Measurements from ENCODE around the gene MFAP4.
A peak's percentile ranks its signal among the peaks of the same experiment; 100 is the strongest.

The MFAP4 gene, protein sequence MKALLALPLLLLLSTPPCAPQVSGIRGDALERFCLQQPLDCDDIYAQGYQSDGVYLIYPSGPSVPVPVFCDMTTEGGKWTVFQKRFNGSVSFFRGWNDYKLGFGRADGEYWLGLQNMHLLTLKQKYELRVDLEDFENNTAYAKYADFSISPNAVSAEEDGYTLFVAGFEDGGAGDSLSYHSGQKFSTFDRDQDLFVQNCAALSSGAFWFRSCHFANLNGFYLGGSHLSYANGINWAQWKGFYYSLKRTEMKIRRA

DNA sequence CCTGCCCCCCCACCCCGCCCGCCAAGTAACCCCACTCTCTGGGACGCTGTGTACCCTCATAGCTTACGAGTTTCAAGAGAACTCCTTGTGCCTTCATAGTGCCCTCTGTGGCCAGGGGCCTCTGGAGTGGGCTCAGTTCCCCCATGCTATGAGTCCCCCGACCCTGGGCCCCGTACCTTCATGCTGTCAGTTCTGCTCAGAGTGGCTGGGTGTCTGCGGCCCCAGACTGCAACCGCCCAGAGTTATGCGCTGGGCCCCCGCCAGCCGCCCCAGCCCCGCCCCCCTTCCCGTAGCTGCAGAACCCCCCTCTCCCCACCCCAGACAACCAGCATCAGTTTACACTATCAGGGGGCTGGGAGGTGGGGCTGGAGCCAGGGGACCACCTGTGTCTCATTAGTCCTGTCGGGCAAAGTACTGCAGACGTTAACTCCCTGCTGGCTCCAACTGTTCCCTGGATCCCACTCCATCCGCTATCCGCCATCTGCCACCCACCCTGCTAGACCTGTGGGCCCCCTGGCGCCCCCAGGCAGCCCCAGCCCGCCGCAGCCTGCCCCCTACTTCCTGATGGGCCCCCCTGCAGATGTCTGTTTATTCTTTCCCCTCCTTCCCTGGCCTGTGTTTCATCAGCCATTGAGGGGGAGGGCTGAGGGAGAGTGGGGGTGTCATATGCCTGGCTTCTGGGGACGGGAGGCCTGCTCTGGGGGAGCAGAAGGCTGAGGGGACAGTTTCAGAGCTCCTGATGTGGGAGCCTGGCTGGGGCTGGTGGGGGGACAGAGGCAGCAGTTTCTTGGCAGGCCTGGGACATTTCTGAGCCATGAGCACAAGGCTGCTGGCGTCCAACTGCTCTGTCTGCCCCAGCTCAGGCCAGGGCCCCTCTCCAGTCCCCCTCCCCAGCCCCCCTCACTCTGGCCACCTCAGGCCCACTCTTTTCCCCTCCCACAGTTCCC lies at the start of gene MFAP4:
Gene MFAP4 (minus strand): TSS at position 217 of the 947 bp plus-strand sequence. CDS start 35 bp downstream, at position 182.
- peak; percentile 58 for DNase-seq (ENCODE audit: low spot score)

DNA sequence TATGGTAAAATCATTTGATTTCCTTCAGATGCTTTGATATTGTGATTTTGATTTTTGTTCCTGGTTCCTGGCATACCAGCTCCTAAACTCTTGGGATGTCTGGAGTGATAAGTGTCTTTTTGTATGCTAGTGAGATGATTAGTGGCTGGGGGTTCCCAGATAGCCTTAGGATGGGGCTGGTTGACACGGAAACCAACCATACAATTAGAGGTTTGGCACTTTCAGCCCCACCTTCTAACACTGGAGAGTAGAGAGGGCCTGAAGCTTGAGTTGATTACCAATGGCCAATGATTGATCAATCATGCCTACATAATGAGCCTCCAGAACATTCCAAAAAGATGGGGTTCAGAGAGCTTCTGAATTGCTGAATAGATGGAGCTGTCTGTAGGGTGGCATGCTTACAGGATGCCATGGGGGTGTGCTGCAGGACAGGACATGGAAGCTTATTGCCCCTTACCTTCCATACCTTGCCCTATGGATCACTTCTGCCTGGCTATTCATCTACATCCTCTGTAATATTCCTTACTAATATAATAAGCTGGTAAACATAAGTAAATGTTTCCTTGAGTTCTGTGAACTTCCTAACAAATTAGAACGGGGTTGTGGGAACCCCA lies 46.8 kb upstream of the MFAP4 start:
- no peak for DNase-seq (ENCODE audit: low spot score)

DNA sequence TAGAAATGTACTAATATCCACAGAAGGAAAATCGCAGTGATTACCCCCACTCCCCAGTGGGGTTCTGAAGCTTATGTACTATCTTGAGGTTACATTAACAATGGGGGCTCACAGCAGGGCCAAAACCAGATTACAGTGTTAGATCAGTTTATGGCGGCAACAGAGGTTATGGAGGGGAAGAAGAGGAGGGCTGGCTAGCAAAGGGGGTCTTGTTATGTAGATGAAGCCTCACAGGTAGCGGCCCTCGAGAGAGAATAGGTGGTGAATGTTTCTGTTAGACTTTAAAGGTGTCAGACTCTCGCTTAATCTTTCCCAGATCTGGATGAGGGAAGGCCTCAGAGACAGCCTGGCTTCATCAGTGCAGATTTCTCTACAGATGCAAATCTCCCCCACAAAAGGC lies 46.3 kb upstream of the MFAP4 start:
- no peak for DNase-seq (ENCODE audit: low spot score)

DNA sequence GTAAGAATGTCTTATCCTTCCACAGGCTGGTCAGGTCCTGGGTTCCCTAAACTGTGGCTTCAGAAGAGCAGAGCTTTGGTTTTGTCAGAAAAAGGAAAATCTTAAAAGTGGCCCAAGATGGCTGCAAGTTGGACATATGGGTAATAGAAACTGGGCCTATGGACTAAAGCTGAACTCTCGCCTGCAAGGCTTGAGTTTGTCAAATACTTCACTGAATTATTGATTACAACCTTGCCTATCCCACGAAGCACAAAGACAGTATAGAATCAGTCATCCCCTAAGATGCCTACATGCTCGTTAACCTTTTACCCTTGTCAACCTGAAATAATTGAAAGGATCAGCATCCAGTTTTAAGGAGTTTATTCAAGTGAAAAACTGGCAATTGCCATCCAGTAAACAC lies 44.7 kb upstream of the MFAP4 start:
- DNase-seq (ENCODE audit: low spot score): no peak

DNA sequence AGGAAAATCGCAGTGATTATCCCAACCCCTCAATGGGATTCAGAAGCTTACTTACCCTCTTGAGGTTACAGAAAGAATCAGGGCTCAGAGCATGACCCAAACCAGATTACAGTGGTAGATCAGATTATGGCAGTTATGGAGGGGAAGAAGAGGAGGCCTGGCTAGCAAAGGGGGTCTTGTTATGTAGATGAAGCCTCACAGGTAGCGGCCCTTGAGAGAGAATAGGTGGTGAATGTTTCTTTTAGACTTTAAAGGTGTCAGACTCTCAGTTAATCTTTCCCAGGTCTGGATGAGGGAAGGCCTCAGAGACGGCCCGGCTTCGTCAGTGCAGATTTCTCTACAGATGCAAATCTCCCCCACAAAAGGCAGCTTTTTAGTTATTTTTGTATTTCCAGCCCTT lies 39.6 kb upstream of the MFAP4 start:
- DNase-seq (ENCODE audit: low spot score): no peak

DNA sequence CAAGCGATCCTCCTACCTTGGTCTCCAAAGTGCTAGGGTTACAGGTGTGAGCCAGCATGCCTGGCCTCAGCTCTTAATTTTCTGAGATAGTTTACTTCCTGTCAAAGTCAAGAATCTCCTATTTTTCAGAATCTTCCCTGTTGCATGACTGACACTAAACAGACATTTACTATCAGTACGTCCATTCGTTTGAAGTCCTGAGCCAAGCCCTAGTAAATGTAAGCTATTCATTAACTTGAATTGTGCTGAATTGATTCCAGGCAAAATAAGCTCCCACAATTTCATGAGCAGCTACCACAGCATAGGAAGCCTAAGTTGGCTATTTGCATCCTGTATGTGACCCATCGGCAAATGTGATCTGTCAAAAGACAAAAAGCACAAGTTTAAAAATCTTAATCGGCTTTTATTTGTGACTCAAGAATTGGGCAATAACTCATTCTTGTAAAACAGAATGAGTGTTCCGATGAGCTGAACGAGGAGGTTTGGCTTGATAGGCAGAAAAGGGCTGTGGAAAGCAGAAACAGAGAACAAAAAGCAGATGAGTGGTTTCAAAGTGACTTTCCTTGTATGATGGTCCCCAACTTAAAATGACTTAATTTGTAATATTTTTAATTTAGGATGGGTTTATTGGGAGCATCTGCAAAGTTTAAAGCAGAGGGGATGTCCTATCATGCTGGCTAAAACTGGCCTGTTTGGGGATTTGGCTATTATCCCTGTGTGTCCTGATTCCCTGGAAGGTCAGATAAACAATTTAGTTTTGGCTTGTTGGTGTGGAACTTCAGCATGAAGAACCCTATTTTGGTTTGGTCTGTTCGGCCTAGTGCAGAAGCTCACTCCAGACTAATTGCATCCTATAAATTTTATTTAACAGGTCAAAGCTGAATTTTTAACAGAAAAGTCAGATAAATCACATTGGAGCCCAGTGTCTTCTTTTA lies 38.2 kb upstream of the MFAP4 start:
- DNase-seq (ENCODE audit: low spot score): no peak

DNA sequence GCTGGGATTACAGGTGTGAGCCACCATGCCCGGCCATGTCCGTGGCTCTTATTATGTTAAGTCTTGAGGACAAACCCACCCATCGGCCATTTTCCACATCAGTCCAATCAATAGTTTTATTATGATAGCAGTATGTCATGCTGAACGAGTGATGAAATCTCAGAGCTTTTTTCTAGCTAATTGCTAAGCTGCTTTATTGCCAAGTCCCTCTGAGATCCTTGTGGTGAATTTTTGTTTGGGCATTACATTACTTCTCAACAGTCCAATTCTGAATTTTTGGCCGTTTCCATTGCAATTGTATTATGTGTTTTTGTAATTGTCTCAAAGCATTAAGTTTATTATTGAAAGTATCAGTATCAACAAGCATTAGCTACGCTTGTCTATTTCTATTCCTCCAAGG lies 34.9 kb upstream of the MFAP4 start:
- no peak for DNase-seq (ENCODE audit: low spot score)

DNA sequence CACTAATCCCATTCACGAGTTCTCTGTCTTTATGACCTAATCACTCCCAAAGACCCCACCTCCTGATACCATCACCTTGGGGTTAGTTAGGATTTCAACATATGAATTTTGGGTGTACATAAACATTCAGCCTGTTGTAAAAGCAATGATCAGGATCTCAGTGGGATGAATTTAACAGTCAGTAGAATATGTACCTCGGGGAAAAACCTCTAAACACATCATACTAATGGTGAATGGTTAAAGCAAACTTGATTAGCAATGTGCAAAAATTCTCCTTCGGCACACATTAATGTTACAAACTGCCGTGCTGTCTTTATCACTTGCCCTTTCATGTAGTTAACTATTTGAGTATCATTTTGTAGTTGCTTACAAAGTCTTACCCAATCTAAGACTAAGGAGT lies 34.2 kb upstream of the MFAP4 start:
- no peak for DNase-seq (ENCODE audit: low spot score)

DNA sequence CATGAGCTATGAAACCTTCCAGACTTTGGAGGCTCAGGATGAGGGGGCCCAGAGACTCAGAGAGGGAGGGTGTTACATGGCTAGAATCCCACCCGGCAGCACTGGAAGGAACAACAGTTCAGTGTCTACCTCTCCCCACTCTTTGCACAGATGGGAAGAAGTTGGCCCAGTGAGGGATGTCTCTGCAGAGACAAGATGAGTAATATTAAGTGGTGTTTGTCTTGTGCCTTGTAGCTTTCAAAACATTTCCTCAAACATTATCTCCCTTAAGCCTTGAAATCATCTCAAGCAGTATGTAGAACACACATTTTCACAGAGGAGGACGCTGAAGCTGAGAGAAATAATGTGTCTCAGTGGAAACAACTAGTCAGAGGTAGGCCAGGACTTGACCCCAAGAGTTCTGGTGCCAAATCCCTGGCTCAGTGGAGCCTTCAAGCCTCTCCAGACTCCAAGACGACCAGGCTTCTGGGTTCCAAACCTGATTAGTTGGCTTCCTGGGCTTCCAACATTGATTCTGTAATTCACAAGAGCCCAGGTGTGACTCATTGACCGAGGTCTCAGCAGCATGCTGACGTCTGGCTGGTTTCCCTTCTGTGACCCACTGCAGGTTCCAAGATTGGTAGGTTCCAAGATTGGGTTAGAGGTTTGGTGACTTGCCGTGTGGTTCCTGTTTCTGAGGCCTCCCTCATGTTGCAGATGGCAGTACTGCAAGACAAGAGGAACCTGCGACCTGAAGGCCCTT lies 31.4 kb upstream of the MFAP4 start:
- DNase-seq (ENCODE audit: low spot score): no peak

DNA sequence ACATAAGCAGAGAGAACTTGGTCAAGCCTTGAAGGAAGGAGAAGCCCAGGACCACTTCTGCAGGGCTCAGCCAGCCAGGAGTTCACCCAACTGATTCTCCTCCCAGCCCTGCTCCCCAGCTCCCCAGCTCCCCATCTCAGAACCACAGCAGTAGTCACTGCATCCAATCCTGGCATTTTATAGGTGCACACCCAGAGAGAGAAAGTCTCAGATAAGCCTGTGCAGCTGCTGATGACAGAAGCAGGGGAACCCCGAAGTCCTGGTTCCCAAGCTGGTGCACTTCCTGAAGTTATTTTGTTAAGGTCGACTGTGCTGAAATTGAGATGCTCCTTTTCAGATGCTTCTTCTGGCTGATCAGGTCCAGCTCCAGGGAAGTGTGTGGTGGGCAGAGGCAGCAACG lies 30.6 kb upstream of the MFAP4 start:
- DNase-seq (ENCODE audit: low spot score): no peak

DNA sequence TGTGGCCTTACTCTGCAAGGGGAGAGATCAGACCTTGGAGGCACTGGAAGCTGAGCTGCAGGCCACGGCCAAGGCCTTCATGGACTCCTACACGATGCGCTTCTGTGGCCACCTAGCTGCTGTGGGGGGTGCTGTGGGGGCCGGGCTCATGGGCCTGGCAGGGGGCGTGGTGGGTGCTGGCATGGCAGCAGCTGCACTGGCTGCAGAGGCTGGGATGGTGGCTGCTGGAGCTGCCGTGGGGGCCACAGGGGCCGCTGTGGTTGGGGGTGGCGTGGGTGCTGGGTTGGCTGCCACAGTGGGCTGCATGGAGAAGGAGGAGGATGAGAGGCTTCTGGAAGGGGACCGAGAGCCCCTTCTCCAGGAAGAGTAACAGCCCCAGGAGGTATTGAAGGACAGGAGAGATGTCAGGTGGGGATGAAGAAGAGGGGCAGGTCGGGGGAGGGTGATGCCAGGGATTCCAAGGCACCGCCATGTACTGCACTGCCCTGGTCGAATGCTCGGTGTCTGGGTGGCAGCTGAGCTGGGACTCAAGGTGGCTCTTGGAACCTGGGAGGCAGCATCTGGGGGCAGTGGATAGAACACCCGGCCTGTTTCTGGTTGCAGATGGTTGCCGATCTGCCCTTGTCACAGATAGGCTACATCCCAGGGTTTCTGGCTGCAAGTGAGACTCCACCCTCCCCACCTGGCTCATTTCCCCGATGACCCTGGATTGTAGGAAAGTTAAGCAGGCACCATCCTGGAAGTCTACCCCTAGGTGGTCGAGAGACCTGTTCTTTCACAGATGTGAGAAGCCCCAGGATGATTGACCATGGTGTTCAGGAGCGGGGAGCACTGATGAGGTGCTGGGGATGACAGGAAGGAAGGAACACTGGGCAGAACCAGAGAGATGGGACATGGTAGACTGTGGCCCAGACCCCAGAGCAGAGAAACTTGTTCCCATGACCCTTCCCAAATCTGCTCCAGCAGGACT lies 29.1 kb upstream of the MFAP4 start:
- no peak for DNase-seq (ENCODE audit: low spot score)

DNA sequence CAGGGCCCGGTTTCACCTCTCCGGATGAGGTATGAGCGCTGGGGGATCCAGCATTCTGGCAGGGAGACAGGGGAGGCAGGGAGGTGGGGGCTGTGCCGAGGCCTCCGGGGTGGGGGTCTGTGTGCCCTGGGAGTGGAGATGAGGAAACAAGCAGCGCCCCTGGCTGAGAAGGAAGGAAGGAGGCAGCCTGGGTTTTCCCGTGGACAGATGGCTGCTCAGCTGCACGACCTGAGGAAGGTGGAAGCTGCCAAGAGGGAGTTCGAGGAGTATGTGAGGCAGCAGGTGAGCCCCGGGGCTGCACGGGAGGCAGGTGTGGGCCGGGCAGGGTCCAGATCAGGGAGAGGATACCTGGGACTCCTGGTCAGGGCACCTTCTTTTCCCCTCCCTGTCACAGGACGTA lies 28.3 kb upstream of the MFAP4 start:
- DNase-seq (ENCODE audit: low spot score): no peak

DNA sequence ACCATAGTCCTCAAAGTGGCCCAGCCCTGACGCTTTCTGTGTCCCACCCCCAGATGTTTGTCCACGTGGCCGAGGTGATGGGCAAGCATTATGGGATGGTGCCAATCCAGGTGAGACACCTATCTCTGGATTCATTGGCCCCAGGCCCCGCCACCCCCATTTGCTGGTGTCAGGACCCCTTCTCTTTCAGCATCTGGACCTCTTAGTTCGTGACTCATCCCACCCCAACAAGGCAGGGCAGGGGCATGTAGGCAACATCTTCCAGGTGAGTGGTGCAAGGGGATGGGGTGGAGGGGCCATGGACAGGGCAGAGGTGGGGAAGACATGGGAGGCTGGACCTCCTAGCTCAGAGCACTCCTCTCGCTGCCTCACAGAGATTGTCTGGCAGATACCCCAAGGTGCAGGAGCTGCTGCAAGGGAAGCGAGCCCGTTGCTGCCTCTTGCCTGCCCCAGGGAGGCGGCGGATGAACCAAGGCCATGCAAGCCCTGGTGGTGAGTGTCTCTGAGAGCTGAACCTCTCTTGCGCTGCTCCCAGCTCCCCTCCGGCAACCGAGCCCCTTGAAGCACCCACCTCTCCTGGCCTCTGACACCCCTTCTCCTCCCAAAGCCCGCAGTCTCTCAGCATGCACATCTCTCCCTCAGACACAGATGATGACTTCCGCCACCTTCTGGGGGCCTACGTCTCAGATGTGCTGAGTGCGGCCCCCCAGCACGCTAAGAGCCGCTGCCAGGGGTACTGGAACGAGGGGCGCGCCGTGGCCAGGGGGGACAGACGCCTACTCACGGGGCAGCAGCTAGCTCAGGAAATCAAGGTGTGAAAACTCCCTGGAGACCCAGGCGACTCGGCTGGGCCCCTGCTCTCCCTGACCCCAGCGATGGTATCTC lies 27.6 kb upstream of the MFAP4 start:
- DNase-seq (ENCODE audit: low spot score): no peak

DNA sequence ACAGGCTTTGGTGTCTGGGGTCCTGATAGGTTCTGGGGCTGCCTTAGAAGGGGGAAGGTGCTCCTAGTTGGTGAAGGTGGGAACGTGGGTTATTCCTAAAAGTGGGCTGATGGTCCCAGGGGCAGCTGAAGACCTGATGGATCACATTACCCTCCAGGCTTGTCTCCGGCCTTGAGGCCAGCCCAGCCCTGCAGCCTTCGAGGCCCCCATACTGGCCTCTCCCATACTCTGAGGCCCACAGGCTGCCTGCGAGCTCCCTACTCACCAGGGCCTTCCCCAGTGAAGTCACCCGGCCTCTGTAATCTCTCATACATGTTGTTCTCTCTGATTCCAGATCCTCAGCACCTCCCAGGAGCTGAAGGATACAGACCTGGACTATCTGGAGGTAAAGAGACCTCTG lies 26.8 kb upstream of the MFAP4 start:
- no peak for DNase-seq (ENCODE audit: low spot score)

DNA sequence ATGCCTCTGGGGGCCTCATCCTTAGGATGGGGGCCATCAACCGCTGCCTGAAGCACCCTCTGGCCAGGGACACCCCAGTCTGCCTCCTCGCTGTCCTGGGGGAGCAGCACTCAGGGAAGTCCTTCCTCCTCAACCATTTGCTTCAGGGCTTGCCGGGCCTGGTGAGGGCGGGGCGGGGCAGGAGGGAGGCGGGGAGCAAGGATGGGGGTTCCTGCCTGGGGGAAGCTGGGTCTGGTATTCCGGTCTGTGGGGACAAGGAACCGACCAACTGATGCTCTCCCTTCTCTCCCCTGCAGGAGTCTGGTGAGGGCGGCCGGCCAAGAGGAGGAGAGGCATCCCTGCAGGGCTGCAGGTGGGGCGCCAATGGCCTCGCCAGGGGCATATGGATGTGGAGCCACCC lies 26.0 kb upstream of the MFAP4 start:
- DNase-seq (ENCODE audit: low spot score): no peak

DNA sequence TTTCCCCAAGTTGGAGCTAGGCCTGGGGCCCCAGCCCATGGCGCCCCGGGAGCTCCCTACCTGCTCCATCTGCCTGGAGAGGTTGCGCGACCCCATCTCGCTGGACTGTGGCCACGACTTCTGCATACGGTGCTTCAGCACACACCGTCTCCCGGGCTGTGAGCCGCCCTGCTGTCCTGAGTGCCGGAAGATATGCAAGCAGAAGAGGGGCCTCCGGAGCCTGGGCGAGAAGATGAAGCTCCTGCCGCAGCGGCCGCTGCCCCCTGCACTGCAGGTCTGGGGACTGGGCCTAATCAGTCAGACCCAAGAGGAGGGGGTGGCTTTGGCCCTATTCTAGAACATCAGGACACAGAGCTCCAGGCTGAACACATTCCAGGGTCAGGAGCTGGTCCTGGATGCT lies 25.5 kb upstream of the MFAP4 start:
- DNase-seq (ENCODE audit: low spot score): no peak

DNA sequence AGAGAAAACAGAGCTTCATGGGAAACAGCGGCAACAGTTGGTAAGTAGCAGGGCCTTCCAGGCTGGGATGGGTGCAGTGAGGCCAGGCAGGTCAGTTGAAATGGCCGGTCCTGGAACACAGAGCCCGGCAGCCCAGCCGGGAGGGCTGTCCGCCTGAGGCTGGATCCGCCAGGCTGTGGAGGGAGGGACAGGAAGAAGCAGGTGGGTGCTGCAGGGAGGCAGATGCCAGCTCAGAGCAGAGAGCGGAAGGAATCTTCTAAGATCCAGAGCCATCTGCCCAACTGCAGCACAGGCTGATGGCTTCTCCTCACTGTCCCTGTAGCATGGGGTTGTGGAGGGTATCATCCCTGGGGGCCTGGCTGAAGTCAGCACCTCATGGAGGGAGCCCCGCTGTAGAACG lies 24.6 kb upstream of the MFAP4 start:
- DNase-seq (ENCODE audit: low spot score): peak; percentile 31

DNA sequence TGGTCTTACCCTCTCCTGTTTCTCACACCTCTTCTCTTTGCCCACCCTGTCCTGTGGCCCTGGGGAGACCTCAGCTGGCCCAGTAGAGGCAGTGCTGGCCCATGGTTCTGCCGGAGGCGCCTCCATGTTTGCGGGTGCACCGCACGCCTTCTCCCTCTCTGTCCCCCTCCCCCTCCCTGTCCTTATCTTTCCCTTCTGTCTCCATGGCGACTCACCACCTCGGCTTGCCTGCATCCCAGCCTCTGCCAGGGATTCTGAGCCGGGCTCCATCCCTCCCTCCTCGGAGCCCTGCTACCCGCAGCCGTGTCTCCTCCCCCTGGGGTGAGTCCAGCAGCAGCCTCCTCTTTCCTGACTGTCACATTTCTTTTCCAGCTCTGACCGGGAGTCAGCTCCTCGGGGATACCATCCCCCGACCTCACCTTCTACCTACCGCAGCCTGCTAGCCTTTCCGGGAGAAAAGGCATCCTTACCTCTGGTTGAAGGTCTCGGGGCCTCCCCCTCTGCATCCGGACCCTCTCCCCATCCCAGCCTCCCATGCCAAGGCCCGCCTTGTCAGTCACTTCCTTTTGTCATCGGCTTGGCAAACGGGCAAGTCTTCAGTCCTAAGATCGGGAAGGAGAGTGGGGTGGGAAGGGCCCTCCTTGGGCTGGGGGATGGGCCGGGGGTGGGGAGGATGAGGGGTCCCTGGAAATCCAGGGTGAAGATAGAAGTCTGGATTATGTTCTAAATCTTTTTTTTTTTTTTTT lies 24.1 kb upstream of the MFAP4 start, which contains the start of gene RNF112:
Gene RNF112 (plus strand): TSS at position 358 of the 746 bp plus-strand sequence. CDS start 177 bp downstream, at position 535.
- DNase-seq (ENCODE audit: low spot score): no peak

Data from D341Med (cell line).